Measurements from ENCODE around the gene GPSM3.
A peak's percentile ranks its signal among the peaks of the same experiment; 100 is the strongest.
"Not testable (repeated sequence)": the region's sequence is repeated elsewhere in the genome, so short reads cannot be mapped to it uniquely, and the experiment has no call there.

GPSM3 gene

DNA sequence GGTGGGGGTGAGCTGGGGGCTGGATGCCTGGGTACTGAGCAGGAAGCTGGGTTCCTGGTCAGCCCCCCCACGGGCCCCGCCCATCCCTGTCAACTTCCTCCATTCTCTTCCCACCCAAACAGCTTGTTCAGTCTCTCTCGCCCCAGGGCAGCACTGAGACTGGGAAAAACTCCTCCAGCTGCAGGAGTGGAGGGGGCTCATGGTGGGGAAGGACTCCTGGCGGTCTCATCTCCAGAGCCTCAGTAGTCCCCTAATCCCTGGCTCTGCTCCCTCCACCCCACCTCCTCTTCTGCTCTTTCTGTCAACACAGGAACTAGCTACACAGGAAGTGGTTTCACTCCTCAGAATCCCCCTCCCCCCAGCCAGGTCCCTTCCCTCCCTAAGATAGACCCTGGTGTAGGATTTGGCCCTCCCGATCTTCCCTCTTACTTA, at the start of gene GPSM3:
Gene GPSM3, minus strand, starts transcription at position 36 of the 432 bp plus-strand sequence. CDS start 130 bp downstream, outside the sequence.
- peak; percentile 75 for DNase-seq

DNA sequence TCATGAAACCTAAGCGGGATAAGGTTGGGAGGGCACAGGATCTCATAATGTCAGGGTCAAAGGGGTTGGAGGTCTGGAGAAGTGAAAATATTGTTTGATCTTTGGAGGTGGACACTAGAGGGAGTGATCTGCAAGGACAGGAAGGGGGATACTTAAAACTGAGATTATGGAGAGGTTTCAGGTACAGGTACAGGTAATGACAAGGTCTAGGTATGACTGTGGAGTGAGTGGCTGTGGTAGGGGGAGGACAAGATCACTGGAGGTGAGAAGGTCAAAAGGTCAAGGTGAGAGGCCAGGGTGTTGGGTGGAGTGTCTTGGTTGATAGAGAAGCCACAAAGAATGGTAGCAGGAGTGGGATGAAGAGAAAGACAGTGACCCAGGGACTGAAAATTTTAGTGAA, 48.2 kb upstream of the GPSM3 start:
- DNase-seq = no peak

GRCh38 chr6:32239462-32239861, 47.0 kb upstream of the GPSM3 start:
- DNase-seq = no peak

- no peak for DNase-seq
Observed at GRCh38 chr6:32234934-32235333, 42.5 kb upstream of the GPSM3 start.

GRCh38 chr6:32226434-32226833, 34.0 kb upstream of the GPSM3 start:
- DNase-seq = peak; percentile 4

DNA sequence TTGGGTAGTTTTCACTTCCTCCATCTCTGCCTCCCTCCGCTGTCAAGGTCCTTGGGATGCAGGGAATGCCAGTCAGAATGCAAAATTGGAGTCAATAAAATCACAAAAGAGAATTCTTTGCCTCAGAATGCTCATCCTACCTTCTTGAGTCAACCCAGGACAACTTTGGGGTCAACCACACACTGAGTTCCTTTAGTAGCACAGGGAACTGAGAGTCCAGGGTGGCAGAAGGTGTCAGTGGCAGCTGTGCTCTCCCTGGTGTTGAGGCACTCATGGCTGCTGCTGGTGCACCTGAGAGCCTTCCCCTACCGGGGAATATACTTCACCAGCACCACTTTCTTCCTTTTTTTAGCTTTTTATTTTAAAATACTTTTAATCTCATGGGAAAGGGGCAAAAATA, 32.3 kb upstream of the GPSM3 start:
- no peak for DNase-seq

GRCh38 chr6:32223258-32224235, 31.1 kb upstream of the GPSM3 start, which contains the start of gene NOTCH4:
Gene NOTCH4 (minus strand): TSS chr6:32224067. CDS start chr6:32223928, 139 bp downstream.
- DNase-seq = no peak

GRCh38 chr6:32222333-32223230, 30.1 kb upstream of the GPSM3 start:
- no peak for DNase-seq

- DNase-seq = no peak
Observed at GRCh38 chr6:32220021-32220420, 27.6 kb upstream of the GPSM3 start.

- DNase-seq = no peak
Observed at GRCh38 chr6:32218167-32218566, 25.7 kb upstream of the GPSM3 start.

- DNase-seq = no peak
Observed at GRCh38 chr6:32216998-32217397, 24.6 kb upstream of the GPSM3 start.

GRCh38 chr6:32216285-32216684, 23.8 kb upstream of the GPSM3 start:
- DNase-seq = no peak

- no peak for DNase-seq
Observed at GRCh38 chr6:32215617-32216016, 23.2 kb upstream of the GPSM3 start.

DNA sequence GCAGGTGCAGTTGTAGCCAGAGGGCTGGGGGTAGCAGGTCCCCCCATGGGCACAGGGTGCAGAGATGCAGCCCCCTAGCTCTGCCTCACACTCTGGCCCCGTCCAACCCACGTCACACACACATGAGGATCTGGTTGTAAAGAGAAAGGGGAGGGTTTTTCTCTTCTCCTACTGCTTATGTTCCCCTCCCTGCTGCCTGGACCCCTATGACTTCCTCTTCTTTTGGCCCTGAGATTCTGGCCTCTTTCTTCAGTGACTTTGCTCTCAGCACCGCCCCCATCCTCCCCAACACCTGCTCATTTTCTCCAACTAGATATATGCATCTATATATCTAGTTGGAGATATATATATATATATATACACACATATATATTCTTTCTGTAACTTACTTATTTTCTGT, 21.7 kb upstream of the GPSM3 start:
- no peak for DNase-seq

DNA sequence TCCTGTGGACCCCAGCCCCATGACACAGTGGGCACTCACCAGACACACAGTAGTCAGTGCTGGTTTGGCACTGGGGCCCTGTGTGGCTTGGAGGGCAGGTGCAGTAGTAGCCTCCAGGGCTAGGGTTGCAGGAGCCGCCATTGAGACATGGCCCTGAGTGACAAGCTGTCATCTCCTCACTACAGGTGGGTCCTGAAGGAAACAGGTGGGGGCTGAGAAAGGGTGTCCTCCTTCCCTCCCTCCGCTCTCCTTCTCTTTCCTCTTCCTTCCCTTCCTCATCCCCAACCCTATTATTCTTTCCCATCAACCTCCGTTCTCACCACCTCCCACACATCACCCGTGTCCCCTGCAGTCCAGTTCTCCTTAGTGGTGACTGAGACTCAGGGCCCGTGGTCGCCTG, 21.2 kb upstream of the GPSM3 start:
- no peak for DNase-seq

DNA sequence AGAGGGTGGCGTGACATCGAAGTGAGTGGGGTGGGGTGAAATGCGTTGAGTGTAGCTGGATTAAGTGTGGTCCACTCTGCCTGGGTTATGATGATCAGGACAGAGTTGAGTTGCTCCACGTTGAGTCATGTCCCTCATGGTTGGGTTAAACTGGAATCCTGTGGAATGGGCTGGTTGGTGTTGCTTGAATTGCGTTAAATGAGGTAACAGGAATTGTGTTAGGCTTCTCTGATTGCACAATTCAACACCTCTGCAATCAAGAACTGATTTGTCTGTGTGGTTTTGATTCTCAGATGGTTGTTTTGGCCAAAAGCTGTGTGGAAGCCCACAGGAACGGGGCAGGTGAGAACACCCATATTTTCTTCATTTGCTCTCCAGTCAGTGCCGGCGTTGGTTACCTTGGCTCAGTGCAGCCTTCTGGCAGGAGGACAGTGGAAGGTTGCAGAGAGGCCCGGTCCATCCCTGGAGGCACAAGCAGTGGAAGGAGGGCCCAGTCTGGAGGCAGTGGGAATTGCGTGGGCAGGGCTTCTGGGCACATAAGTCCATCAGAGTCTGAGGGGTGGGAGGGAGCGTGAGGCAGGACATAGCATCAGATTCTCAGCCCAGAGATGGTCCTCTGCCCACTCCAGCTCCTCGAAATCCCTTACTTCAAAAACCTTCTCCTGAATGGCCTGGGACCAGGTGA, 19.8 kb upstream of the GPSM3 start:
- DNase-seq = no peak

DNA sequence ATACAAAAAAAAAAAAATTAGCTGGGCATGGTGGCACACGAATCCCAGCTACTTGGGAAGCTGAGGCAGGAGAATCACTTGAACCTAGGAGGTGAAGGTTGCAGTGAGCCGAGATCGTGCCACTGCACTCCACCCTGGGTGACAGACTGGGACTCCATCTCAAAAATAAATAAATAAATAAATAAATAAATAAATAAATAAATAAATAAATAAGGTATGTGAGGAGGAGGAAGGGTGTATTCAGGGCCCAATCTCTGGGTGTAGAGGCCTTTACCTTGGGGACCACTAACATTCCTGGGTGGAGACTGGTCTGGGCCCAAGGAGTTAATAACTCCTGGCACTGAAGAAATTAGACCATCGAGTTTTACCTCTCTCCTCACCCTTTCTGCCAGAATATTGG, 19.0 kb upstream of the GPSM3 start:
- DNase-seq = not testable (repeated sequence)

- DNase-seq = no peak
Observed at GRCh38 chr6:32210191-32210601, 17.8 kb upstream of the GPSM3 start.

DNA sequence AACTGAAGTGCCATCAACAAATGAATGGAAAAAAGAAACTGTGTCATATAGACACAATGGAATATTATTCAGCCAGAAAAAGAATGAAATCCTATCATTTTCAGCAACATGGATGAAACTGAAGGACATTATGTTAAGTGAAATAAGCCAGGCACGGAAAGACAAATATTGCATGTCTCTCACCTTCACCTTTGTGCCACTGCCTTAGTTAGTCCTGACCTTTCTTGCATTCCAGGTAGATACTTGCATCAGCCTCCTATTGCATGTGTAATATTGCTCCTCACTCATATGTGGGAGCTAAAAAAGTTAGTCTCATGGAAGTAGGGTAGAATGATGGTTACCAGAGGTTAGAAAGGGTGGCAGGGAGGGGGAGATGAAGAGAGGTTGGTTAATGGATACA, 16.6 kb upstream of the GPSM3 start:
- no peak for DNase-seq

- no peak for DNase-seq
Observed at GRCh38 chr6:32204268-32204715, 11.8 kb upstream of the GPSM3 start.

GRCh38 chr6:32203426-32204267, 11.2 kb upstream of the GPSM3 start:
- DNase-seq = no peak

GRCh38 chr6:32202186-32202585, 9.7 kb upstream of the GPSM3 start:
- no peak for DNase-seq
